HEK293 (cell line): ENCODE measurements around the gene WDR86.
A peak's percentile ranks its signal among the peaks of the same experiment; 100 is the strongest.

Source experiments
- CTCF ChIA-PET: fragments of 350-600 bp; formaldehyde crosslinking; extraction: SDS; loops from one replicate; lab custom pipeline; 2021; ENCODE audit warnings: antibody characterized with exemption; lab: Yijun Ruan, JAX
- POLR2A ChIA-PET: fragments of 300-600 bp; formaldehyde crosslinking; extraction: SDS; loops from one replicate; lab custom pipeline; 2020; ENCODE audit warnings: antibody characterized with exemption, inconsistent platforms; lab: Yijun Ruan, JAX
- H3K27ac ChIP-seq: fragments of 200-500 bp; sonication (Bioruptor generic); 2 replicates; pipeline ENCODE4 v1.5.1; 2014; ENCODE audit warnings: low read depth, low read length, control low read depth, inconsistent platforms; ENCODE audit errors: extremely low read depth
- H3K36me3 ChIP-seq, 2 experiments: fragments of 200-500 bp in 1 of 2; sonication (Bioruptor generic) in 1 of 2; 1 replicate in 1 of 2; 2 replicates in 1 of 2; pipeline ENCODE4 v1.5.1; 2014 to 2017; ENCODE audit warnings: inconsistent platforms in 2 of 2, low read length in 2 of 2; ENCODE audit not compliant: control insufficient read depth in 2 of 2, insufficient read depth in 1 of 2
- H3K4me1 ChIP-seq: fragments of 200-500 bp; sonication (Bioruptor generic); 2 replicates; pipeline ENCODE4 v1.5.1; 2014; ENCODE audit warnings: mild to moderate bottlenecking, low read length, inconsistent platforms; ENCODE audit not compliant: control insufficient read depth, insufficient read depth
- H3K4me3 ChIP-seq: 2 replicates; pipeline ENCODE4 v1.5.1; 2011; ENCODE audit warnings: low read depth, mild to moderate bottlenecking, control low read depth, low read length, moderate library complexity
- H3K9me3 ChIP-seq: fragments of 200-500 bp; sonication (Bioruptor generic); 2 replicates; pipeline ENCODE4 v1.5.1; 2014; ENCODE audit warnings: low read depth, low read length, inconsistent platforms; ENCODE audit not compliant: control insufficient read depth, insufficient read depth
- EGR2 ChIP-seq: fragments of 450-650 bp; formaldehyde crosslinking; IDR thresholded peaks from 2 replicates; pipeline ENCODE4 v1.5.1; 2016; ENCODE audit warnings: low read depth, missing biosample characterization, missing genetic modification characterization
- GLI4 ChIP-seq: fragments of 450-650 bp; formaldehyde crosslinking; IDR thresholded peaks from 2 replicates; pipeline ENCODE4 v1.5.1; 2016; ENCODE audit warnings: missing biosample characterization, missing genetic modification characterization
- GLIS2 ChIP-seq: fragments of 450-650 bp; formaldehyde crosslinking; IDR thresholded peaks from 2 replicates; pipeline ENCODE4 v1.5.1; 2016; ENCODE audit warnings: missing biosample characterization, missing genetic modification characterization
- KLF10 ChIP-seq: fragments of 450-650 bp; IDR thresholded peaks from 2 replicates; pipeline ENCODE4 v1.5.1; 2018; ENCODE audit warnings: missing biosample characterization, mild to moderate bottlenecking, missing genetic modification characterization
- KLF9 ChIP-seq: fragments of 450-650 bp; formaldehyde crosslinking; IDR thresholded peaks from 2 replicates; pipeline ENCODE4 v1.5.1; 2016; ENCODE audit warnings: missing biosample characterization, missing genetic modification characterization, low read depth
- MZF1 ChIP-seq: fragments of 450-650 bp; formaldehyde crosslinking; IDR thresholded peaks from 2 replicates; pipeline ENCODE4 v1.5.1; 2017; ENCODE audit warnings: missing biosample characterization, missing genetic modification characterization, borderline replicate concordance
- OSR2 ChIP-seq: fragments of 450-650 bp; formaldehyde crosslinking; IDR thresholded peaks from 2 replicates; pipeline ENCODE4 v1.5.1; 2016; ENCODE audit warnings: missing biosample characterization, missing genetic modification characterization
- RBAK ChIP-seq: fragments of 450-650 bp; formaldehyde crosslinking; IDR thresholded peaks from 2 replicates; pipeline ENCODE4 v1.5.1; 2016; ENCODE audit warnings: missing biosample characterization, missing genetic modification characterization
- SP3 ChIP-seq: fragments of 450-650 bp; formaldehyde crosslinking; IDR thresholded peaks from 2 replicates; pipeline ENCODE4 v1.5.1; 2016; ENCODE audit warnings: missing biosample characterization, missing genetic modification characterization
- ZFP69B ChIP-seq: fragments of 450-650 bp; formaldehyde crosslinking; IDR thresholded peaks from 2 replicates; pipeline ENCODE4 v1.5.1; 2016; ENCODE audit warnings: missing biosample characterization, missing genetic modification characterization
- ZNF133 ChIP-seq: fragments of 450-650 bp; formaldehyde crosslinking; IDR thresholded peaks from 2 replicates; pipeline ENCODE4 v1.5.1; 2016; ENCODE audit warnings: missing biosample characterization, missing genetic modification characterization
- ZNF140 ChIP-seq: fragments of 450-650 bp; formaldehyde crosslinking; IDR thresholded peaks from 2 replicates; pipeline ENCODE4 v1.5.1; 2016; ENCODE audit warnings: missing biosample characterization, missing genetic modification characterization
- ZNF184 ChIP-seq: fragments of 450-650 bp; IDR thresholded peaks from 2 replicates; pipeline ENCODE4 v1.5.1; 2018; ENCODE audit warnings: missing biosample characterization, mild to moderate bottlenecking, missing genetic modification characterization
- ZNF2 ChIP-seq: fragments of 450-650 bp; formaldehyde crosslinking; IDR thresholded peaks from 2 replicates; pipeline ENCODE4 v1.5.1; 2016; ENCODE audit warnings: missing biosample characterization, missing genetic modification characterization
- ZNF302 ChIP-seq: fragments of 450-650 bp; formaldehyde crosslinking; IDR thresholded peaks from 2 replicates; pipeline ENCODE4 v1.5.1; 2016; ENCODE audit warnings: missing biosample characterization, missing genetic modification characterization, low read depth
- ZNF423 ChIP-seq: fragments of 450-650 bp; formaldehyde crosslinking; IDR thresholded peaks from 2 replicates; pipeline ENCODE4 v1.5.1; 2016; ENCODE audit warnings: missing biosample characterization, missing genetic modification characterization
- ZNF544 ChIP-seq: fragments of 450-650 bp; formaldehyde crosslinking; IDR thresholded peaks from 2 replicates; pipeline ENCODE4 v1.5.0; 2017; ENCODE audit warnings: missing biosample characterization, missing genetic modification characterization
- ZNF549 ChIP-seq: fragments of 450-650 bp; IDR thresholded peaks from 2 replicates; pipeline ENCODE4 v1.5.1; 2018; ENCODE audit warnings: missing biosample characterization, missing genetic modification characterization, mild to moderate bottlenecking, inconsistent platforms, moderate library complexity
- ZNF596 ChIP-seq: fragments of 450-650 bp; IDR thresholded peaks from 2 replicates; pipeline ENCODE4 v1.5.0; 2018; ENCODE audit warnings: missing biosample characterization, mild to moderate bottlenecking, missing genetic modification characterization, moderate library complexity
- ZNF629 ChIP-seq: fragments of 450-650 bp; formaldehyde crosslinking; IDR thresholded peaks from 2 replicates; pipeline ENCODE4 v1.5.1; 2017; ENCODE audit warnings: missing biosample characterization, missing genetic modification characterization
- ZNF654 ChIP-seq: fragments of 450-650 bp; formaldehyde crosslinking; IDR thresholded peaks from 2 replicates; pipeline ENCODE4 v1.5.1; 2016; ENCODE audit warnings: low read depth, missing biosample characterization, missing genetic modification characterization
- TF ChIP-seq, protein P1 (sequence below): fragments of 450-650 bp; formaldehyde crosslinking; IDR thresholded peaks from 2 replicates; pipeline ENCODE4; 2016; ENCODE audit warnings: missing biosample characterization, missing genetic modification characterization
- TF ChIP-seq, protein P2 (sequence below): fragments of 450-650 bp; formaldehyde crosslinking; IDR thresholded peaks from 2 replicates; pipeline ENCODE4 v1.5.1; 2017; ENCODE audit warnings: missing biosample characterization, missing genetic modification characterization
- TF ChIP-seq, protein P3 (sequence below): fragments of 450-650 bp; IDR thresholded peaks from 2 replicates; pipeline ENCODE4 v1.5.1; 2018; ENCODE audit warnings: missing biosample characterization, mild to moderate bottlenecking, missing genetic modification characterization
- TF ChIP-seq, protein P4 (sequence below): fragments of 450-650 bp; formaldehyde crosslinking; IDR thresholded peaks from 2 replicates; pipeline ENCODE4 v1.5.1; 2016; ENCODE audit warnings: missing biosample characterization, missing genetic modification characterization, low read depth
- TF ChIP-seq, protein P5 (sequence below): fragments of 450-650 bp; formaldehyde crosslinking; IDR thresholded peaks from 2 replicates; pipeline ENCODE4 v1.5.1; 2016; ENCODE audit warnings: missing biosample characterization, missing genetic modification characterization
- TF ChIP-seq, protein P6 (sequence below): fragments of 450-650 bp; formaldehyde crosslinking; IDR thresholded peaks from 2 replicates; pipeline ENCODE4 v1.5.1; 2016; ENCODE audit warnings: missing biosample characterization, missing genetic modification characterization

Gene WDR86

DNA sequence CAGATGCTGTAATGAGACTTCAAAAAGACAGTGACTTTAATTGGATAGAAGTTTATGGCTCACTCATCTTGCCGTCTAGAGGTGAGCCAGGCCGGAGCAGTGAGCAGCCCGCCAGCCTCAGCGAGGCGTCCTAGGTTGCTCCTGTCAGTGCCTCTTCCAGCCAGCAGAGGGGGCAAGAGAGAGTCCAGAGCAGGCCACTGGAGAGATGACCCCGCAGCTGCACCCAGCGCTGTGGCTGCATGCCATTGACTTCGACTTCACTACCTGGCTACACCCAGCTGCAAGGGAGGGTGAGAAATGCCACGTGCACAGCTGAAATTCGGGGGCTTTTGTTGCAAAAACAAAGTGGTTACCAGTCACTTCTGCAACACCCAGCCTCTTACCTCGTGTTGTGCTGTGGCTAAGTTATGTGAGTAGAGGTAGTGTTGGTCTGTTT lies 41.7 kb downstream of the WDR86 start:
- ChIA-PET POLR2A (interaction anchor here (0.7 kb wide), 1 partner anchor 58 kb away, joined by 3 read pairs; no protein-coding TSS in a partner anchor), CTCF (interaction anchor here (0.6 to 1.3 kb wide), 32 partner anchors 8 to 440 kb away, joined by 3 to 18 read pairs (median 4); no protein-coding TSS in a partner anchor)
- H3K9me3 ChIP-seq = no peaks in the 10 kb centered on the region
- no peaks in the 10 kb centered on the region for H3K4me1 ChIP-seq
- H3K36me3 ChIP-seq = peaks cover 7 to 39% of the 10 kb centered on the region in 2 experiments
- H3K27ac ChIP-seq = no peak overlapping the region
- H3K4me3 ChIP-seq = no peak overlapping the region
- TF ChIP-seq ZNF2 (tag by site-specific recombination) (peak; percentile 71), ZNF133 (tag by site-specific recombination) (no peak), ZNF654 (peak; percentile 53), RBAK (tag by site-specific recombination) (no peak), KLF9 (tag by site-specific recombination) (no peak), ZNF596 (tag by site-specific recombination) (no peak), ZNF629 (0 out of 2 replicates have a peak, but pooled peaks have one; percentile 19), ZNF184 (tag by site-specific recombination) (no peak), ZNF302 (tag by site-specific recombination) (no peak), EGR2 (tag by site-specific recombination) (no peak), SP3 (tag by site-specific recombination) (no peak), ZNF423 (tag by site-specific recombination) (no peak), ZFP69B (no peak), GLIS2 (tag by site-specific recombination) (no peak), ZNF549 (no peak), GLI4 (tag by site-specific recombination) (no peak), OSR2 (tag by site-specific recombination) (no peak), ZNF140 (tag by site-specific recombination) (no peak), ZNF544 (tag by site-specific recombination) (no peak), MZF1 (tag by site-specific recombination) (no peak), KLF10 (tag by site-specific recombination) (no peak)
- TF ChIP-seq, protein P1, sequence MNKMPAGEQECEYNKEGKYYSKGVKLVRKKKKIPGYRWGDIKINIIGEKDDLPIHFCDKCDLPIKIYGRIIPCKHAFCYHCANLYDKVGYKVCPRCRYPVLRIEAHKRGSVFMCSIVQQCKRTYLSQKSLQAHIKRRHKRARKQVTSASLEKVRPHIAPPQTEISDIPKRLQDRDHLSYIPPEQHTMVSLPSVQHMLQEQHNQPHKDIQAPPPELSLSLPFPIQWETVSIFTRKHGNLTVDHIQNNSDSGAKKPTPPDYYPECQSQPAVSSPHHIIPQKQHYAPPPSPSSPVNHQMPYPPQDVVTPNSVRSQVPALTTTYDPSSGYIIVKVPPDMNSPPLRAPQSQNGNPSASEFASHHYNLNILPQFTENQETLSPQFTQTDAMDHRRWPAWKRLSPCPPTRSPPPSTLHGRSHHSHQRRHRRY (tag by site-specific recombination) = no peak
- TF ChIP-seq, protein P2, sequence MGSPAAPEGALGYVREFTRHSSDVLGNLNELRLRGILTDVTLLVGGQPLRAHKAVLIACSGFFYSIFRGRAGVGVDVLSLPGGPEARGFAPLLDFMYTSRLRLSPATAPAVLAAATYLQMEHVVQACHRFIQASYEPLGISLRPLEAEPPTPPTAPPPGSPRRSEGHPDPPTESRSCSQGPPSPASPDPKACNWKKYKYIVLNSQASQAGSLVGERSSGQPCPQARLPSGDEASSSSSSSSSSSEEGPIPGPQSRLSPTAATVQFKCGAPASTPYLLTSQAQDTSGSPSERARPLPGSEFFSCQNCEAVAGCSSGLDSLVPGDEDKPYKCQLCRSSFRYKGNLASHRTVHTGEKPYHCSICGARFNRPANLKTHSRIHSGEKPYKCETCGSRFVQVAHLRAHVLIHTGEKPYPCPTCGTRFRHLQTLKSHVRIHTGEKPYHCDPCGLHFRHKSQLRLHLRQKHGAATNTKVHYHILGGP (tag by site-specific recombination) = no peak
- TF ChIP-seq, protein P3, sequence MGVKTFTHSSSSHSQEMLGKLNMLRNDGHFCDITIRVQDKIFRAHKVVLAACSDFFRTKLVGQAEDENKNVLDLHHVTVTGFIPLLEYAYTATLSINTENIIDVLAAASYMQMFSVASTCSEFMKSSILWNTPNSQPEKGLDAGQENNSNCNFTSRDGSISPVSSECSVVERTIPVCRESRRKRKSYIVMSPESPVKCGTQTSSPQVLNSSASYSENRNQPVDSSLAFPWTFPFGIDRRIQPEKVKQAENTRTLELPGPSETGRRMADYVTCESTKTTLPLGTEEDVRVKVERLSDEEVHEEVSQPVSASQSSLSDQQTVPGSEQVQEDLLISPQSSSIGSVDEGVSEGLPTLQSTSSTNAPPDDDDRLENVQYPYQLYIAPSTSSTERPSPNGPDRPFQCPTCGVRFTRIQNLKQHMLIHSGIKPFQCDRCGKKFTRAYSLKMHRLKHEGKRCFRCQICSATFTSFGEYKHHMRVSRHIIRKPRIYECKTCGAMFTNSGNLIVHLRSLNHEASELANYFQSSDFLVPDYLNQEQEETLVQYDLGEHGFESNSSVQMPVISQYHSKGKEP (tag by site-specific recombination) = peak; percentile 76
- TF ChIP-seq, protein P4, sequence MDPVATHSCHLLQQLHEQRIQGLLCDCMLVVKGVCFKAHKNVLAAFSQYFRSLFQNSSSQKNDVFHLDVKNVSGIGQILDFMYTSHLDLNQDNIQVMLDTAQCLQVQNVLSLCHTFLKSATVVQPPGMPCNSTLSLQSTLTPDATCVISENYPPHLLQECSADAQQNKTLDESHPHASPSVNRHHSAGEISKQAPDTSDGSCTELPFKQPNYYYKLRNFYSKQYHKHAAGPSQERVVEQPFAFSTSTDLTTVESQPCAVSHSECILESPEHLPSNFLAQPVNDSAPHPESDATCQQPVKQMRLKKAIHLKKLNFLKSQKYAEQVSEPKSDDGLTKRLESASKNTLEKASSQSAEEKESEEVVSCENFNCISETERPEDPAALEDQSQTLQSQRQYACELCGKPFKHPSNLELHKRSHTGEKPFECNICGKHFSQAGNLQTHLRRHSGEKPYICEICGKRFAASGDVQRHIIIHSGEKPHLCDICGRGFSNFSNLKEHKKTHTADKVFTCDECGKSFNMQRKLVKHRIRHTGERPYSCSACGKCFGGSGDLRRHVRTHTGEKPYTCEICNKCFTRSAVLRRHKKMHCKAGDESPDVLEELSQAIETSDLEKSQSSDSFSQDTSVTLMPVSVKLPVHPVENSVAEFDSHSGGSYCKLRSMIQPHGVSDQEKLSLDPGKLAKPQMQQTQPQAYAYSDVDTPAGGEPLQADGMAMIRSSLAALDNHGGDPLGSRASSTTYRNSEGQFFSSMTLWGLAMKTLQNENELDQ (tag by site-specific recombination) = no peak
- TF ChIP-seq, protein P5, sequence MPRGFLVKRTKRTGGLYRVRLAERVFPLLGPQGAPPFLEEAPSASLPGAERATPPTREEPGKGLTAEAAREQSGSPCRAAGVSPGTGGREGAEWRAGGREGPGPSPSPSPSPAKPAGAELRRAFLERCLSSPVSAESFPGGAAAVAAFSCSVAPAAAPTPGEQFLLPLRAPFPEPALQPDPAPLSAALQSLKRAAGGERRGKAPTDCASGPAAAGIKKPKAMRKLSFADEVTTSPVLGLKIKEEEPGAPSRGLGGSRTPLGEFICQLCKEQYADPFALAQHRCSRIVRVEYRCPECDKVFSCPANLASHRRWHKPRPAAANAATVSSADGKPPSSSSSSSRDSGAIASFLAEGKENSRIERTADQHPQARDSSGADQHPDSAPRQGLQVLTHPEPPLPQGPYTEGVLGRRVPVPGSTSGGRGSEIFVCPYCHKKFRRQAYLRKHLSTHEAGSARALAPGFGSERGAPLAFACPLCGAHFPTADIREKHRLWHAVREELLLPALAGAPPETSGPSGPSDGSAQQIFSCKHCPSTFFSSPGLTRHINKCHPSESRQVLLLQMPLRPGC (tag by site-specific recombination) = no peak
- TF ChIP-seq, protein P6, sequence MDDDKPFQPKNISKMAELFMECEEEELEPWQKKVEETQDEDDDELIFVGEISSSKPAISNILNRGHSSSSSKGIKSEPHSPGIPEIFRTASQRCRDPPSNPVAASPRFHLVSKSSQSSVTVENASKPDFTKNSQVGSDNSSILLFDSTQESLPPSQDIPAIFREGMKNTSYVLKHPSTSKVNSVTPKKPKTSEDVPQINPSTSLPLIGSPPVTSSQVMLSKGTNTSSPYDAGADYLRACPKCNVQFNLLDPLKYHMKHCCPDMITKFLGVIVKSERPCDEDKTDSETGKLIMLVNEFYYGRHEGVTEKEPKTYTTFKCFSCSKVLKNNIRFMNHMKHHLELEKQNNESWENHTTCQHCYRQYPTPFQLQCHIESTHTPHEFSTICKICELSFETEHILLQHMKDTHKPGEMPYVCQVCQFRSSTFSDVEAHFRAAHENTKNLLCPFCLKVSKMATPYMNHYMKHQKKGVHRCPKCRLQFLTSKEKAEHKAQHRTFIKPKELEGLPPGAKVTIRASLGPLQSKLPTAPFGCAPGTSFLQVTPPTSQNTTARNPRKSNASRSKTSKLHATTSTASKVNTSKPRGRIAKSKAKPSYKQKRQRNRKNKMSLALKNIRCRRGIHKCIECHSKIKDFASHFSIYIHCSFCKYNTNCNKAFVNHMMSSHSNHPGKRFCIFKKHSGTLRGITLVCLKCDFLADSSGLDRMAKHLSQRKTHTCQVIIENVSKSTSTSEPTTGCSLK (tag by site-specific recombination) = no peak
